HEK293 (cell line): ENCODE results near the gene MED13L.

Source experiments
- CTCF ChIA-PET: fragments of 350-600 bp; formaldehyde crosslinking; extraction: SDS; loops from one replicate; lab custom pipeline; 2021; ENCODE audit warnings: antibody characterized with exemption; lab: Yijun Ruan, JAX
- POLR2A ChIA-PET: fragments of 300-600 bp; formaldehyde crosslinking; extraction: SDS; loops from one replicate; lab custom pipeline; 2020; ENCODE audit warnings: antibody characterized with exemption, inconsistent platforms; lab: Yijun Ruan, JAX
- H3K27ac ChIP-seq: fragments of 200-500 bp; sonication (Bioruptor generic); 2 replicates; pipeline ENCODE4 v1.5.1; 2014; ENCODE audit warnings: low read depth, low read length, control low read depth, inconsistent platforms; ENCODE audit errors: extremely low read depth
- H3K36me3 ChIP-seq, 2 experiments: fragments of 200-500 bp in 1 of 2; sonication (Bioruptor generic) in 1 of 2; 1 replicate in 1 of 2; 2 replicates in 1 of 2; pipeline ENCODE4 v1.5.1; 2014 to 2017; ENCODE audit warnings: inconsistent platforms in 2 of 2, low read length in 2 of 2; ENCODE audit not compliant: control insufficient read depth in 2 of 2, insufficient read depth in 1 of 2
- H3K4me1 ChIP-seq: fragments of 200-500 bp; sonication (Bioruptor generic); 2 replicates; pipeline ENCODE4 v1.5.1; 2014; ENCODE audit warnings: mild to moderate bottlenecking, low read length, inconsistent platforms; ENCODE audit not compliant: control insufficient read depth, insufficient read depth
- H3K4me3 ChIP-seq: 2 replicates; pipeline ENCODE4 v1.5.1; 2011; ENCODE audit warnings: low read depth, mild to moderate bottlenecking, control low read depth, low read length, moderate library complexity
- H3K9me3 ChIP-seq: fragments of 200-500 bp; sonication (Bioruptor generic); 2 replicates; pipeline ENCODE4 v1.5.1; 2014; ENCODE audit warnings: low read depth, low read length, inconsistent platforms; ENCODE audit not compliant: control insufficient read depth, insufficient read depth
- ATF2 ChIP-seq: fragments of 450-650 bp; formaldehyde crosslinking; IDR thresholded peaks from 2 replicates; pipeline ENCODE4 v1.5.1; 2016; ENCODE audit warnings: missing biosample characterization, missing genetic modification characterization, low read depth
- BCL11B ChIP-seq: fragments of 450-650 bp; formaldehyde crosslinking; IDR thresholded peaks from 2 replicates; pipeline ENCODE4 v1.5.1; 2016; ENCODE audit warnings: low read depth, missing biosample characterization, missing genetic modification characterization
- EGR2 ChIP-seq: fragments of 450-650 bp; formaldehyde crosslinking; IDR thresholded peaks from 2 replicates; pipeline ENCODE4 v1.5.1; 2016; ENCODE audit warnings: low read depth, missing biosample characterization, missing genetic modification characterization
- MZF1 ChIP-seq: fragments of 450-650 bp; formaldehyde crosslinking; IDR thresholded peaks from 2 replicates; pipeline ENCODE4 v1.5.1; 2017; ENCODE audit warnings: missing biosample characterization, missing genetic modification characterization, borderline replicate concordance
- SCRT2 ChIP-seq: fragments of 450-650 bp; formaldehyde crosslinking; IDR thresholded peaks from 2 replicates; pipeline ENCODE4 v1.5.1; 2016; ENCODE audit warnings: missing biosample characterization, missing genetic modification characterization
- ZBTB7A ChIP-seq: fragments of 450-650 bp; formaldehyde crosslinking; IDR thresholded peaks from 2 replicates; pipeline ENCODE4 v1.5.1; 2016; ENCODE audit warnings: low read depth, missing biosample characterization, missing genetic modification characterization
- ZFP69B ChIP-seq: fragments of 450-650 bp; formaldehyde crosslinking; IDR thresholded peaks from 2 replicates; pipeline ENCODE4 v1.5.1; 2016; ENCODE audit warnings: missing biosample characterization, missing genetic modification characterization
- ZNF133 ChIP-seq: fragments of 450-650 bp; formaldehyde crosslinking; IDR thresholded peaks from 2 replicates; pipeline ENCODE4 v1.5.1; 2016; ENCODE audit warnings: missing biosample characterization, missing genetic modification characterization
- ZNF280C ChIP-seq: fragments of 450-650 bp; formaldehyde crosslinking; IDR thresholded peaks from 2 replicates; pipeline ENCODE4 v1.5.1; 2016; ENCODE audit warnings: missing biosample characterization, missing genetic modification characterization
- ZNF394 ChIP-seq: fragments of 450-650 bp; formaldehyde crosslinking; IDR thresholded peaks from 2 replicates; pipeline ENCODE4 v1.5.1; 2016; ENCODE audit warnings: missing biosample characterization, missing genetic modification characterization, mild to moderate bottlenecking, moderate library complexity, borderline replicate concordance
- ZNF530 ChIP-seq: fragments of 450-650 bp; formaldehyde crosslinking; IDR thresholded peaks from 2 replicates; pipeline ENCODE4 v1.5.1; 2016; ENCODE audit warnings: low read depth, missing biosample characterization, missing genetic modification characterization
- ZNF548 ChIP-seq: fragments of 450-650 bp; formaldehyde crosslinking; IDR thresholded peaks from 2 replicates; pipeline ENCODE4 v1.5.1; 2016; ENCODE audit warnings: missing biosample characterization, missing genetic modification characterization
- ZNF629 ChIP-seq: fragments of 450-650 bp; formaldehyde crosslinking; IDR thresholded peaks from 2 replicates; pipeline ENCODE4 v1.5.1; 2017; ENCODE audit warnings: missing biosample characterization, missing genetic modification characterization
- ZNF658 ChIP-seq: fragments of 450-650 bp; formaldehyde crosslinking; IDR thresholded peaks from 2 replicates; pipeline ENCODE4; 2016; ENCODE audit warnings: missing biosample characterization, missing genetic modification characterization
- ZNF660 ChIP-seq: fragments of 450-650 bp; IDR thresholded peaks from 2 replicates; pipeline ENCODE4 v1.5.1; 2018; ENCODE audit warnings: missing biosample characterization, mild to moderate bottlenecking, missing genetic modification characterization
- ZNF664 ChIP-seq: fragments of 450-650 bp; formaldehyde crosslinking; IDR thresholded peaks from 2 replicates; pipeline ENCODE4 v1.5.1; 2016; ENCODE audit warnings: missing biosample characterization, missing genetic modification characterization
- ZNF677 ChIP-seq: fragments of 450-650 bp; IDR thresholded peaks from 2 replicates; pipeline ENCODE4 v1.5.0; 2018; ENCODE audit warnings: missing biosample characterization, mild to moderate bottlenecking, missing genetic modification characterization, moderate library complexity
- ZNF768 ChIP-seq: fragments of 450-650 bp; formaldehyde crosslinking; IDR thresholded peaks from 2 replicates; pipeline ENCODE4 v1.5.1; 2018; ENCODE audit warnings: missing biosample characterization, mild to moderate bottlenecking, missing genetic modification characterization
- ZSCAN16 ChIP-seq: fragments of 450-650 bp; formaldehyde crosslinking; IDR thresholded peaks from 2 replicates; pipeline ENCODE4 v1.5.1; 2016; ENCODE audit warnings: missing biosample characterization, missing genetic modification characterization
- TF ChIP-seq, protein P1 (sequence below): fragments of 450-650 bp; formaldehyde crosslinking; IDR thresholded peaks from 2 replicates; pipeline ENCODE4 v1.5.1; 2017; ENCODE audit warnings: missing biosample characterization, missing genetic modification characterization

The MED13L gene

DNA sequence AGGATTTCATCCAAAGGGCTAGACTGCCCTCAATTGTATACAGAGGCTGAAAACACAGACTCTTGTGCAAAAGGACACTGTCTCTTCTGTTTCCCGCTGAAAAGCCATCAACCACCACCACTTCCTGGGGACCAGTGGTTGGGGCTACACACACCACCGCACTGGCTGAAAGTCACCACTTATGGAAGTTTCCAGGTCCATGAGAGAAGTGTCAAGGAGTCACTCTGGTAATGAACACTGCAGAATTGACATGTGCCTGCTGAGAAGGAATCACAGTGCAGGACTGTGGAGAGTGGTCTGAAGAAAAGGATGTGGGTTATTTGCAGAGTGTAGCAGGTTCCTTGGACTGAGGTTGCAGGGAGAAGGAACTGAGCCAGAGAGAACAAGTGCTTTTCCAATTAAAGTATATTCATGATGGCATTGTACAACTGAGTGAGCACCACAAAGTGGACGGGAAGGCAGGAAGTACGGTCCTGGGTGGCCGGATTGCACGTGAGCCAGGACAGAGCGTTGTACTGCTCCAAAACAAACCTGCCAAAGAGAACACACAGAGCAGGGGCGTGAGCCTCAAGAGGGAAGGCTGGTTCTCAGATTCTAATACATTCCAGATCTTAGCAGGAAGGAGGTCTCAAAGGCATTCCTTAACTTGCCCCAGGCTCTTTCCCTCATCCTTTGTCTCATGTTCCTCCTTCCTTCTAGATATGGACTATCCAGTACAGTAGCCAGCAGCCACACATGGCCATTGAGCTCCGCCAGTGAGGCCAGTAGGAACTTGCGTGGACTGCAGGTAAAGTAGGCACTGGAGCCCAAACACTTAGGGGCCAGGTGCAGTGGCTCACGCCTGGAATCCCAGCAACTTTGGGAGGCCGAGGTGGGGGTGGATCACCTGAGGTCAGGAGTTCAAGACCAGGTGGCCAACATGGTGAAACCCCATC lies 316.4 kb downstream of the MED13L start (continued):
- no peak for TF ChIP-seq SCRT2
- no peak for TF ChIP-seq ZNF664
- no peak for TF ChIP-seq ZNF658
- no peak for TF ChIP-seq BCL11B (tag by site-specific recombination)
- no peak for TF ChIP-seq ZNF629 (tag by site-specific recombination)

DNA sequence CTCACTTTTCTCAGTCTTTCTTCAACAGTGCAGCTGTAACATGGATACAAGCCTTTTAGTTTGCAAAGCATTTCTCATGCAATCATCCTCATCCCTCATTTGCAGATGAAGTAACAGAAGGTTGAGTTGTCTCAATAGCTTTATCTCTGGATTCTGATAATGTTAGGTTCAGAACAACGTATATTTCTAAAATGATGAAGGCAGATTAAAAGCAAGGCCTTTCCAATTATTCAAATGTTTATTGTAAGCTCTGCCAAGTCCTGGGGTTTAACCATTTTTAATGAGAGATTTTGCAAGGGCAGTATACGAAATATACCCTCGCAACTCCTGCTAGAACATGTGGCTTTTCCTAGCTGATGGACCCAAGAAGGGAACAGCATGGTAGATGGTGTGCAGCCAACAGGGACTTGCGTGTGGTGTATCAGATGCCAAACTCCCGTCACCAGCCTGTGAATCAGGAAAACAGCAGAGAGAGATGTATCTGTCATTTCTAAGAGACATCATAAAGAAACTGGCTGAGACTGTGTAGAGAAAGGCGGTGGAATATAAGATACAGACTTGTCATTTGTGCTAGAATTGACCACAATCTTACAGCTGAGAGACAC lies 319.7 kb downstream of the MED13L start:
- CTCF ChIA-PET: interaction anchor here (0.7 to 1.6 kb wide), 3 partner anchors 9 to 652 kb away, joined by 3 to 7 read pairs (median 4); no protein-coding TSS in a partner anchor
- Histone ChIP-seq H3K27ac (no peak overlapping the region), H3K36me3 (peaks cover 6 to 38% of the 10 kb centered on the region in 2 experiments; a peak in 2 of 3 replicates), H3K4me1 (no peaks in the 10 kb centered on the region), H3K4me3 (no peak overlapping the region), H3K9me3 (no peaks in the 10 kb centered on the region)
- TF ChIP-seq ZSCAN16 (tag by site-specific recombination): no peak
- no peak for TF ChIP-seq ZNF280C (tag by site-specific recombination)
- POLR2A ChIA-PET: no interaction called here

GRCh38 chr12:115956659-115957058 lies 320.8 kb downstream of the MED13L start:
- POLR2A ChIA-PET: interaction anchor here (0.6 kb wide), 1 partner anchor 1101 kb away, joined by 5 read pairs; no protein-coding TSS in a partner anchor
- H3K4me3 ChIP-seq: no peak overlapping the region
- H3K27ac ChIP-seq: no peak overlapping the region
- no peaks in the 10 kb centered on the region for H3K9me3 ChIP-seq
- no peaks in the 10 kb centered on the region for H3K4me1 ChIP-seq
- H3K36me3 ChIP-seq: peaks cover 2 to 29% of the 10 kb centered on the region in 2 experiments; a peak in 2 of 3 replicates
- TF ChIP-seq ZFP69B (tag by site-specific recombination): no peak
- TF ChIP-seq, protein P1, sequence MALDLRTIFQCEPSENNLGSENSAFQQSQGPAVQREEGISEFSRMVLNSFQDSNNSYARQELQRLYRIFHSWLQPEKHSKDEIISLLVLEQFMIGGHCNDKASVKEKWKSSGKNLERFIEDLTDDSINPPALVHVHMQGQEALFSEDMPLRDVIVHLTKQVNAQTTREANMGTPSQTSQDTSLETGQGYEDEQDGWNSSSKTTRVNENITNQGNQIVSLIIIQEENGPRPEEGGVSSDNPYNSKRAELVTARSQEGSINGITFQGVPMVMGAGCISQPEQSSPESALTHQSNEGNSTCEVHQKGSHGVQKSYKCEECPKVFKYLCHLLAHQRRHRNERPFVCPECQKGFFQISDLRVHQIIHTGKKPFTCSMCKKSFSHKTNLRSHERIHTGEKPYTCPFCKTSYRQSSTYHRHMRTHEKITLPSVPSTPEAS (tag by site-specific recombination): no peak
- no peak for TF ChIP-seq ATF2 (tag by site-specific recombination)
- no peak for TF ChIP-seq ZNF394 (tag by site-specific recombination)
- no peak for TF ChIP-seq ZNF677
- no peak for TF ChIP-seq ZNF530
- TF ChIP-seq ZNF660: no peak
- TF ChIP-seq EGR2 (tag by site-specific recombination): no peak
- TF ChIP-seq ZNF768 (tag by site-specific recombination): no peak
- no peak for TF ChIP-seq ZNF133 (tag by site-specific recombination)
- no peak for TF ChIP-seq ZNF548 (tag by site-specific recombination)
- no peak for TF ChIP-seq ZBTB7A (tag by site-specific recombination)
- no peak for TF ChIP-seq MZF1 (tag by site-specific recombination)
- CTCF ChIA-PET: no interaction called here
